ENCODE measurements around the gene HERC3. TPM values are rescaled to one million over a fixed set of nuclear protein-coding genes. Genes with fewer than 3 reads are reported as not detected.

The HERC3 gene
- total and polyA plus RNA-seq, 2 donors (not counting 3 experiments of a cell fraction or from before 2014, with no cell fraction given) = 6.3 to 21.2 TPM

DNA sequence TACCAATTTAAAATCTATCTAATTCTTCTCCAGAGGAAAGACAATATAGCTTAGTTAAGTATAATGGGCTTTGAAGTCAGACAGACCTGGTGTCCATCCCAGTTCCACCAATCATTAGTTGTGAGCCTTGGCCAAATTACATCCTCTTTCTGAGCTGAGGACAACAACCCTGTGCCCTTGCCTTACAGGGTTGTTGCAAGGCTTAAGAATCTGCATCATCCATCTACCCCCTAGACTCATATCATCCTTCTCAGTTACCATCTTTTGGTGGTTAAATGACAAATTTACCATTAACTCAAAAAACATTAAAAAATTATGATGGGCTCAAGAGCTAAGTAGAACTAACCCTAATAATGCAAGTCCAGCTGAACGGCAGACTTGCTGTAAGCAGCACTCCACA is 53.7 kb downstream of the HERC3 start:
- TF ChIP-seq MYC (IDR thresholded peaks at IDR 0.05; ENCODE audit: low read depth, low read length) = no peak
- TF ChIP-seq, protein P1, sequence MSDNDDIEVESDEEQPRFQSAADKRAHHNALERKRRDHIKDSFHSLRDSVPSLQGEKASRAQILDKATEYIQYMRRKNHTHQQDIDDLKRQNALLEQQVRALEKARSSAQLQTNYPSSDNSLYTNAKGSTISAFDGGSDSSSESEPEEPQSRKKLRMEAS (IDR thresholded peaks at IDR 0.05; ENCODE audit: insufficient read depth, insufficient read length) = no peak
- no peak for TF ChIP-seq JUN (IDR thresholded peaks at IDR 0.05; ENCODE audit: borderline replicate concordance, insufficient read depth, insufficient read length, low read depth)
- H3K27me3 ChIP-seq (ENCODE audit: control insufficient read depth in 2 of 2, insufficient read depth in 2 of 2, low read length in 2 of 2) = no peaks in the 10 kb centered on the region
- intact Hi-C loops (cut with micrococcal nuclease) = no loop called here
- FAIRE-seq (no peak), DNase-seq (ENCODE audit: low read depth, low spot score) (no peak)
- dilution Hi-C loops (cut with MboI; ENCODE audit: extremely low pct_ligation_motif_present, low sequenced_read_pairs) = no loop called here
- no peaks in the 10 kb centered on the region for H3K4me1 ChIP-seq (ENCODE audit: control insufficient read depth, extremely low read depth, insufficient read depth, low read length)
- H3K36me3 ChIP-seq (ENCODE audit: control insufficient read depth in 2 of 2, extremely low read depth in 1 of 2, insufficient read depth in 2 of 2, low read length in 2 of 2) = no peaks in the 10 kb centered on the region
- CTCF ChIA-PET = no interaction called here
- no peaks in the 10 kb centered on the region for H3K9me3 ChIP-seq (replicated peaks; ENCODE audit: control insufficient read depth, insufficient read depth, low read length)
- H3K9me1 ChIP-seq (replicated peaks; ENCODE audit: control insufficient read depth, extremely low read depth, insufficient read depth, low read length) = no peaks in the 10 kb centered on the region
- no peak overlapping the region for H3K27ac ChIP-seq (ENCODE audit: insufficient read depth, low read depth, low read length)
- no peak overlapping the region for H3K4me3 ChIP-seq (replicated peaks in 1 of 3; ENCODE audit: insufficient read depth in 1 of 3, low read depth in 1 of 3, low read length in 3 of 3)
- POLR2A ChIA-PET = no interaction called here
- no peak overlapping the region for H2AFZ ChIP-seq (ENCODE audit: low read depth, low read length)
- no peak overlapping the region for H3K4me2 ChIP-seq (ENCODE audit: insufficient read depth, low read length)
- no peak overlapping the region for H3K9ac ChIP-seq (replicated peaks; ENCODE audit: extremely low read depth, insufficient read depth, low read length)
- BruUV-seq (replicated peaks) = no TSS peak
- H3K79me2 ChIP-seq (ENCODE audit: control insufficient read depth, insufficient read depth, low read length) = no peaks in the 10 kb centered on the region
- no peaks in the 10 kb centered on the region for H4K20me1 ChIP-seq (replicated peaks; ENCODE audit: control insufficient read depth, extremely low read depth, insufficient read depth, low read length)

- no peaks in the 10 kb centered on the region for H4K20me1 ChIP-seq (replicated peaks; ENCODE audit: control insufficient read depth, extremely low read depth, insufficient read depth, low read length)
- no peaks in the 10 kb centered on the region for H3K4me1 ChIP-seq (ENCODE audit: control insufficient read depth, extremely low read depth, insufficient read depth, low read length)
- no peaks in the 10 kb centered on the region for H3K27me3 ChIP-seq (ENCODE audit: control insufficient read depth in 2 of 2, insufficient read depth in 2 of 2, low read length in 2 of 2)
- no peak for DNase-seq (ENCODE audit: low read depth, low spot score)
- POLR2A ChIA-PET = no interaction called here
- H3K27ac ChIP-seq (ENCODE audit: insufficient read depth, low read depth, low read length) = no peak overlapping the region
- H3K4me2 ChIP-seq (ENCODE audit: insufficient read depth, low read length) = no peak overlapping the region
- dilution Hi-C loops (cut with MboI; ENCODE audit: extremely low pct_ligation_motif_present, low sequenced_read_pairs) (no loop called here), intact Hi-C loops (cut with micrococcal nuclease) (no loop called here)
- no peak overlapping the region for H2AFZ ChIP-seq (ENCODE audit: low read depth, low read length)
- FAIRE-seq = no peak
- no peaks in the 10 kb centered on the region for H3K36me3 ChIP-seq (ENCODE audit: control insufficient read depth in 2 of 2, extremely low read depth in 1 of 2, insufficient read depth in 2 of 2, low read length in 2 of 2)
- CTCF ChIA-PET = no interaction called here
- no peak for TF ChIP-seq EZH2 (IDR thresholded peaks at IDR 0.05; ENCODE audit: borderline replicate concordance, low read depth, low read length, severe bottlenecking)
- no peak for TF ChIP-seq POLR2AphosphoS5 (IDR thresholded peaks at IDR 0.05; ENCODE audit: insufficient read depth, low read depth, low read length)
- TF ChIP-seq, protein P2, sequence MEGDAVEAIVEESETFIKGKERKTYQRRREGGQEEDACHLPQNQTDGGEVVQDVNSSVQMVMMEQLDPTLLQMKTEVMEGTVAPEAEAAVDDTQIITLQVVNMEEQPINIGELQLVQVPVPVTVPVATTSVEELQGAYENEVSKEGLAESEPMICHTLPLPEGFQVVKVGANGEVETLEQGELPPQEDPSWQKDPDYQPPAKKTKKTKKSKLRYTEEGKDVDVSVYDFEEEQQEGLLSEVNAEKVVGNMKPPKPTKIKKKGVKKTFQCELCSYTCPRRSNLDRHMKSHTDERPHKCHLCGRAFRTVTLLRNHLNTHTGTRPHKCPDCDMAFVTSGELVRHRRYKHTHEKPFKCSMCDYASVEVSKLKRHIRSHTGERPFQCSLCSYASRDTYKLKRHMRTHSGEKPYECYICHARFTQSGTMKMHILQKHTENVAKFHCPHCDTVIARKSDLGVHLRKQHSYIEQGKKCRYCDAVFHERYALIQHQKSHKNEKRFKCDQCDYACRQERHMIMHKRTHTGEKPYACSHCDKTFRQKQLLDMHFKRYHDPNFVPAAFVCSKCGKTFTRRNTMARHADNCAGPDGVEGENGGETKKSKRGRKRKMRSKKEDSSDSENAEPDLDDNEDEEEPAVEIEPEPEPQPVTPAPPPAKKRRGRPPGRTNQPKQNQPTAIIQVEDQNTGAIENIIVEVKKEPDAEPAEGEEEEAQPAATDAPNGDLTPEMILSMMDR (IDR thresholded peaks at IDR 0.05; ENCODE audit: extremely low read depth in 1 of 2, insufficient read depth in 1 of 2, low read depth in 1 of 2, low read length in 2 of 2) = no peak
- TF ChIP-seq GATA2 (IDR thresholded peaks at IDR 0.05; ENCODE audit: insufficient read depth, insufficient read length, low read depth, low read length) = no peak
- TF ChIP-seq FOS (IDR thresholded peaks at IDR 0.05; ENCODE audit: borderline replicate concordance, insufficient read depth, low read length) = no peak
- no peak for TF ChIP-seq JUN (IDR thresholded peaks at IDR 0.05; ENCODE audit: borderline replicate concordance, insufficient read depth, insufficient read length, low read depth)
- TF ChIP-seq POLR2A (IDR thresholded peaks at IDR 0.05; ENCODE audit: low read depth, low read length) = no peak
- TF ChIP-seq, protein P1 (IDR thresholded peaks at IDR 0.05; ENCODE audit: insufficient read depth, insufficient read length) = no peak
- TF ChIP-seq MYC (IDR thresholded peaks at IDR 0.05; ENCODE audit: low read depth, low read length) = no peak
- no peak overlapping the region for H3K4me3 ChIP-seq (replicated peaks in 1 of 3; ENCODE audit: insufficient read depth in 1 of 3, low read depth in 1 of 3, low read length in 3 of 3)
- H3K9me3 ChIP-seq (replicated peaks; ENCODE audit: control insufficient read depth, insufficient read depth, low read length) = no peaks in the 10 kb centered on the region
- no peak overlapping the region for H3K9ac ChIP-seq (replicated peaks; ENCODE audit: extremely low read depth, insufficient read depth, low read length)
- BruUV-seq (replicated peaks) = no TSS peak
- no peaks in the 10 kb centered on the region for H3K79me2 ChIP-seq (ENCODE audit: control insufficient read depth, insufficient read depth, low read length)
- no peaks in the 10 kb centered on the region for H3K9me1 ChIP-seq (replicated peaks; ENCODE audit: control insufficient read depth, extremely low read depth, insufficient read depth, low read length)
Observed at GRCh38 chr4:88646528-88647280, 54.4 kb downstream of the HERC3 start.

Measured in endothelial cell of umbilical vein (primary cell).